ENCODE measurements around the gene ATP5F1E.

GRCh38 chr20:59048681-59049030 lies 16.5 kb upstream of the ATP5F1E start:
- no peak for TF ChIP-seq POLR2A (IDR thresholded peaks at IDR 0.05; ENCODE audit: low read length)
- no peak for TF ChIP-seq GATA1 (IDR thresholded peaks at IDR 0.05; ENCODE audit: low read depth, low read length)
